ENCODE results near the gene UGT2B11. TPM values are rescaled to one million over a fixed set of nuclear protein-coding genes. Genes with fewer than 3 reads are reported as not detected.
"Not testable (repeated sequence)": the region's sequence is repeated elsewhere in the genome, so short reads cannot be mapped to it uniquely, and the experiment has no call there.

Gene UGT2B11
- total RNA-seq, 1 experiment from 2014 or later: not detected

- no peak for DNase-seq (ENCODE audit: low read depth, low spot score)
- H3K9ac ChIP-seq (ENCODE audit: low read length): no peak overlapping the region
- H3K4me3 ChIP-seq (replicated peaks in 1 of 2; ENCODE audit: low read depth in 1 of 2, low read length in 2 of 2): no peak overlapping the region
- BruUV-seq (replicated peaks): no TSS peak
- intact Hi-C loops (cut with micrococcal nuclease): no loop called here
- H3K9me3 ChIP-seq (ENCODE audit: control insufficient read depth in 1 of 2, insufficient read depth in 1 of 2, low read depth in 1 of 2, low read length in 2 of 2): no peaks in the 10 kb centered on the region
- no peaks in the 10 kb centered on the region for H4K20me1 ChIP-seq (ENCODE audit: insufficient read depth)
- no peaks in the 10 kb centered on the region for H3K36me3 ChIP-seq (ENCODE audit: control insufficient read depth in 1 of 2, insufficient read depth in 2 of 2, low read length in 2 of 2)
- H3K4me1 ChIP-seq (ENCODE audit: control insufficient read depth in 1 of 2, insufficient read depth in 2 of 2, low read length in 2 of 2): no peaks in the 10 kb centered on the region
- ChIA-PET CTCF (no interaction called here), POLR2A (no interaction called here), RAD21 (ENCODE audit: low non-redundant PET in 1 of 2, low total read pairs in 2 of 2, uncharacterized antibody in 2 of 2, unreplicated experiment in 2 of 2) (no interaction called here)
- H3K4me2 ChIP-seq (ENCODE audit: low read length): no peak overlapping the region
- no peaks in the 10 kb centered on the region for H3K27me3 ChIP-seq (ENCODE audit: insufficient read depth, low read length)
- H3K27ac ChIP-seq (ENCODE audit: low read depth, low read length): no peak overlapping the region
- no peak for ATAC-seq
- H2AFZ ChIP-seq (ENCODE audit: low read depth, low read length, poor library complexity, severe bottlenecking): no peak overlapping the region
- TF ChIP-seq JUND (IDR thresholded peaks at IDR 0.05) (no peak), EGR1 (IDR thresholded peaks at IDR 0.05; ENCODE audit: low read depth) (no peak), CBX3 (IDR thresholded peaks at IDR 0.05; ENCODE audit: low read depth) (no peak), ELF1 (IDR thresholded peaks at IDR 0.05; ENCODE audit: borderline replicate concordance, low read depth) (no peak), TCF7L2 (IDR thresholded peaks at IDR 0.05; ENCODE audit: borderline replicate concordance, extremely low read depth, insufficient read depth, insufficient read length) (no peak), CEBPB (IDR thresholded peaks at IDR 0.05; ENCODE audit: low read depth) (no peak), EZH2phosphoT487 (IDR thresholded peaks at IDR 0.05; ENCODE audit: borderline replicate concordance) (no peak), SIN3A (IDR thresholded peaks at IDR 0.05; ENCODE audit: low read depth) (no peak), ZNF274 (IDR thresholded peaks at IDR 0.05; ENCODE audit: low read depth, low read length) (no peak), FOSL1 (IDR thresholded peaks at IDR 0.05; ENCODE audit: low read depth) (no peak), CTCF (IDR thresholded peaks at IDR 0.05 in 2 of 3, conservative IDR thresholded peaks at IDR 0.05 in 1 of 3; ENCODE audit: borderline replicate concordance in 1 of 3, insufficient read depth in 1 of 3, low read depth in 2 of 3, low read length in 2 of 3) (no peak)
- TF ChIP-seq, protein P1, sequence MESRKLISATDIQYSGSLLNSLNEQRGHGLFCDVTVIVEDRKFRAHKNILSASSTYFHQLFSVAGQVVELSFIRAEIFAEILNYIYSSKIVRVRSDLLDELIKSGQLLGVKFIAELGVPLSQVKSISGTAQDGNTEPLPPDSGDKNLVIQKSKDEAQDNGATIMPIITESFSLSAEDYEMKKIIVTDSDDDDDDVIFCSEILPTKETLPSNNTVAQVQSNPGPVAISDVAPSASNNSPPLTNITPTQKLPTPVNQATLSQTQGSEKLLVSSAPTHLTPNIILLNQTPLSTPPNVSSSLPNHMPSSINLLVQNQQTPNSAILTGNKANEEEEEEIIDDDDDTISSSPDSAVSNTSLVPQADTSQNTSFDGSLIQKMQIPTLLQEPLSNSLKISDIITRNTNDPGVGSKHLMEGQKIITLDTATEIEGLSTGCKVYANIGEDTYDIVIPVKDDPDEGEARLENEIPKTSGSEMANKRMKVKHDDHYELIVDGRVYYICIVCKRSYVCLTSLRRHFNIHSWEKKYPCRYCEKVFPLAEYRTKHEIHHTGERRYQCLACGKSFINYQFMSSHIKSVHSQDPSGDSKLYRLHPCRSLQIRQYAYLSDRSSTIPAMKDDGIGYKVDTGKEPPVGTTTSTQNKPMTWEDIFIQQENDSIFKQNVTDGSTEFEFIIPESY (IDR thresholded peaks at IDR 0.05; ENCODE audit: extremely low read depth, insufficient replicate concordance, low read length): no peak
- TF ChIP-seq, protein P2, sequence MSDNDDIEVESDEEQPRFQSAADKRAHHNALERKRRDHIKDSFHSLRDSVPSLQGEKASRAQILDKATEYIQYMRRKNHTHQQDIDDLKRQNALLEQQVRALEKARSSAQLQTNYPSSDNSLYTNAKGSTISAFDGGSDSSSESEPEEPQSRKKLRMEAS (IDR thresholded peaks at IDR 0.05): no peak
- H3K79me2 ChIP-seq (ENCODE audit: insufficient read depth, low read length): no peaks in the 10 kb centered on the region
- H3K9me2 ChIP-seq (ENCODE audit: insufficient read depth): no peaks in the 10 kb centered on the region
Observed at GRCh38 chr4:69167300-69167699, 47.2 kb downstream of the UGT2B11 start.

DNA sequence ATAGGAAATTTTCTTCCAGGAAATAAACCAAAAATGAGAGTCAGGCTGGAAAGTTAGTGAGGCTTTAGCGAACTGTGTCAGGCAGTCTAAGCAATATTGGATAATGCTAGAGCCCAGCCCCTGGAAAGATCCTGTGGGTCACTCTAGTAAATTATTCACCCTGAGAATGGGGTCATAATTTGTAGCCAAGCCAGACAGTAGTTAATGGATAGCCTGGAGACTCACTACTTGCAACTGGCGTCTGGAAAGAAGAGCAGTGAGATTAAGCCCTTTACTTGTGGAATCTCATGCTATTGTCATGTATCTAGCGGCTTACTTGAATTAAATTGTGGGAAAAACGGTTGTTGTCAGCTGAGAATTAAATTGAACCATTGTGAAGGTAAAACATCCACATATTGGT, 48.2 kb downstream of the UGT2B11 start:
- CTCF ChIA-PET; H3K9me3 ChIP-seq (ENCODE audit: control insufficient read depth in 1 of 2, insufficient read depth in 1 of 2, low read depth in 1 of 2, low read length in 2 of 2); H3K79me2 ChIP-seq (ENCODE audit: insufficient read depth, low read length); DNase-seq (ENCODE audit: low read depth, low spot score); H3K27ac ChIP-seq (ENCODE audit: low read depth, low read length); H3K9ac ChIP-seq (ENCODE audit: low read length); BruUV-seq (replicated peaks); H3K4me1 ChIP-seq (ENCODE audit: control insufficient read depth in 1 of 2, insufficient read depth in 2 of 2, low read length in 2 of 2); H3K9me2 ChIP-seq (ENCODE audit: insufficient read depth); H3K27me3 ChIP-seq (ENCODE audit: insufficient read depth, low read length); H3K4me3 ChIP-seq (replicated peaks in 1 of 2; ENCODE audit: low read depth in 1 of 2, low read length in 2 of 2); H3K36me3 ChIP-seq (ENCODE audit: control insufficient read depth in 1 of 2, insufficient read depth in 2 of 2, low read length in 2 of 2); H3K4me2 ChIP-seq (ENCODE audit: low read length); intact Hi-C loops (cut with micrococcal nuclease); POLR2A ChIA-PET; H2AFZ ChIP-seq (ENCODE audit: low read depth, low read length, poor library complexity, severe bottlenecking); H4K20me1 ChIP-seq (ENCODE audit: insufficient read depth); RAD21 ChIA-PET (ENCODE audit: low non-redundant PET in 1 of 2, low total read pairs in 2 of 2, uncharacterized antibody in 2 of 2, unreplicated experiment in 2 of 2); ATAC-seq: not testable (repeated sequence)
